GM13976 (cell line): ENCODE data around the gene GUCY2C.
"Not testable (repeated sequence)": the region's sequence is repeated elsewhere in the genome, so short reads cannot be mapped to it uniquely, and the experiment has no call there.

Source experiments
- DNase-seq: peaks from one replicate; pipeline ENCODE4 v3.0.0; 2012; ENCODE audit warnings: low spot score
- in situ Hi-C: fragments of 300-500 bp; cut with MboI; formaldehyde crosslinking; loops from one replicate; pipeline ENCODE4 v1.12.0; 2022; ENCODE audit warnings: low sequenced_read_pairs, mixed read lengths, inconsistent platforms; ENCODE audit not compliant: unreplicated experiment
- TF ChIP-seq, protein P1 (sequence below): IDR thresholded peaks from 2 replicates; pipeline ENCODE4 v1.5.1; 2012; ENCODE audit warnings: borderline replicate concordance, mild to moderate bottlenecking; ENCODE audit not compliant: insufficient read depth; ENCODE audit errors: extremely low read depth, missing control alignments, control extremely low read depth

Gene GUCY2C

DNA sequence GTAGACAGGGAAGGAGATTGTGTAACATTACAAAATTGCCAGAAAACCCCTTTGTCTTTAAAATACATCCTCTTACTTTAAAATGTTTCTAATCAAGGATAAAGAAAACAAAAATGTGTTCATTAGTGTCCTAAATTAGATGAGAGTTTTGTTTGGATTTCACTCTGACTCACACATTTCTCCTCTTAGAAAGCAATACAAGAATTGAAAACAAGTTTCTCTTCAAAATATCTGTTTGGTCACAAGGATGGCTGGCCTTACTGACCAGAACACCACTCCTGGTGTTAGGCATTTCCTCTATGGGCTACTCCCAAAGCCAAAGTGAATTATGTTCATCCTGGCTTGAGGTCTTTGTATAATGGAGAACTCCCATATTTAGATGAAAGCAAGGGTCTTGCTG, 6.4 kb downstream of the GUCY2C start:
- in situ Hi-C loops, result no loop called here

DNA sequence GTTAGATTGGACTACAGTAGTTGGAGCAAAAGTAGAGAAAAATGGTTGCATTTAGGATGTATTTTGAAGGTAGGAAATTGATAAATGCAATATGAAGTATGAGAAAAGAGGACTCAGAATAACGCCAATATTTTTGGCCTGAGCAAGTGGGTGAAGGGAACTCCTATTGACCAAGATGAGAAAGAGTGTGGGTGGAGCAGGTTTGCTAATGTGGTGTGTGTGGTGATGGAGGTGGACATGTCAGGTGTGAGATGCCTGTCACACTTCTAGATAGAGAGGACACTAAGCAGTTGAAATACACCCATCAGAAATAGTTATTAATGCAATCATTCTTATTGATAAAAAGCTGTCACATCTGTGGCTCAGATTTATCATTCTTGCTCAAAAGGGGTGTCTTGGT, 7.3 kb downstream of the GUCY2C start:
- TF ChIP-seq, protein P1, sequence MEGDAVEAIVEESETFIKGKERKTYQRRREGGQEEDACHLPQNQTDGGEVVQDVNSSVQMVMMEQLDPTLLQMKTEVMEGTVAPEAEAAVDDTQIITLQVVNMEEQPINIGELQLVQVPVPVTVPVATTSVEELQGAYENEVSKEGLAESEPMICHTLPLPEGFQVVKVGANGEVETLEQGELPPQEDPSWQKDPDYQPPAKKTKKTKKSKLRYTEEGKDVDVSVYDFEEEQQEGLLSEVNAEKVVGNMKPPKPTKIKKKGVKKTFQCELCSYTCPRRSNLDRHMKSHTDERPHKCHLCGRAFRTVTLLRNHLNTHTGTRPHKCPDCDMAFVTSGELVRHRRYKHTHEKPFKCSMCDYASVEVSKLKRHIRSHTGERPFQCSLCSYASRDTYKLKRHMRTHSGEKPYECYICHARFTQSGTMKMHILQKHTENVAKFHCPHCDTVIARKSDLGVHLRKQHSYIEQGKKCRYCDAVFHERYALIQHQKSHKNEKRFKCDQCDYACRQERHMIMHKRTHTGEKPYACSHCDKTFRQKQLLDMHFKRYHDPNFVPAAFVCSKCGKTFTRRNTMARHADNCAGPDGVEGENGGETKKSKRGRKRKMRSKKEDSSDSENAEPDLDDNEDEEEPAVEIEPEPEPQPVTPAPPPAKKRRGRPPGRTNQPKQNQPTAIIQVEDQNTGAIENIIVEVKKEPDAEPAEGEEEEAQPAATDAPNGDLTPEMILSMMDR, result no peak
- in situ Hi-C loops, result no loop called here
- no peak for DNase-seq

More for the DNA sequence above, 6.4 kb downstream of the GUCY2C start:
- no peak for DNase-seq
- TF ChIP-seq, protein P1, result no peak

DNA sequence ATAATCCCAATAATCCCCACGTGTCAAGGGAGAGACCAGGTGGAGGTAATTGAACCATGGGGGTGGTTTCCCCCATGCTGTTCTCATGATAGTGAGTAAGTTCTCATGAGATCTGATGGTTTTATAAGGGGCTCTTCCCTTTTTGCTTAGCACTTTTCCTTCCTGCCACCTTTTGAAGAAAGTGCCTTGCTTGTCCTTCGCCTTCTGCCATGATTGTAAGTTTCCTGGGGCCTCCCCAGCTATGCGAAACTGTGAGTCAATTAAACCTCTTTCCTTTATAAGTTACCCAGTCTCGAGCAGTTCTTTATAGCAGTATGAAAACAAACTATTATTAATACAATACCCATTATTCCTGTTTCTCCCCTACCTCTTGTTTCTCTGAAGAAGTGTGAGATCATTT, 14.2 kb downstream of the GUCY2C start:
- in situ Hi-C loops, DNase-seq: not testable (repeated sequence)

DNA sequence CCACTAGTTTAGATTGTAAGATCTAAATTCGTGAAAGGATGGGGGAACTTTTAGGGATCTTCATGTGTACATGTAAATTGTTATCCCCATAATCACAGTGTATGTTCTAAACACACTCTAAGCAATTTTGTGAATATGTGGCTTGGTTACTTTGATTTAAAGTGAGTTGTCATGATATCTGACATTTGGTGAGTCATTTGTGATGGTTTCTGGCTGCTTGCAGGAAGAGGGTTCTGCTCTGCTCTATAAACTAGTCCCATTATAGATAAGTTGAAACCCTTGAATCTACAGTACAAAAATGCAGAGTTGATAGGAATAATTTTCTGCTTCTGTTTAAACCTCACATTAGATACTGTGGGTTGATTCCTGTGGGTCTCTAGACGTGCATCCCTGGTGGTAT, 14.8 kb downstream of the GUCY2C start:
- TF ChIP-seq, protein P1, result no peak
- in situ Hi-C loops, result no loop called here

DNA sequence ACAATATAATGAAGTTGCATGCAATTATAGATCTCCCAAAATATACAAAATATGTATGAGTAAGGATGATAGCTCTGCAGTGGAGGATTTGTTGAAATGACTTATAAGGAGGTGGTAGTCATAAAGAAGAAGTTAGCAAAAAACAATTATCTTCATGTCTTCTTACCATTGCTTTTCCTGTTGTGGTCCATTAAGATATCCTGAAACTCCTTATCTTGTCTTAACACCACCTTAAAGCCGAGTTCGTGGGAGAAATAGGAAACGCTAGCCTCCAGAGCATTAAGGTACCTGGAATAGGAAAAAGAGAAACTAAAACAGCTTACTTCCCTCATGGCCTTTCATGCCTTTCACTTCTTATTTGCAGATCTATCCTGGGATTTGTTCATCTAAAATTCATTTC, 15.2 kb downstream of the GUCY2C start:
- in situ Hi-C loops, result no loop called here
- DNase-seq, result no peak
- TF ChIP-seq, protein P1, result no peak

More for the DNA sequence above, 14.8 kb downstream of the GUCY2C start:
- DNase-seq, result no peak

DNA sequence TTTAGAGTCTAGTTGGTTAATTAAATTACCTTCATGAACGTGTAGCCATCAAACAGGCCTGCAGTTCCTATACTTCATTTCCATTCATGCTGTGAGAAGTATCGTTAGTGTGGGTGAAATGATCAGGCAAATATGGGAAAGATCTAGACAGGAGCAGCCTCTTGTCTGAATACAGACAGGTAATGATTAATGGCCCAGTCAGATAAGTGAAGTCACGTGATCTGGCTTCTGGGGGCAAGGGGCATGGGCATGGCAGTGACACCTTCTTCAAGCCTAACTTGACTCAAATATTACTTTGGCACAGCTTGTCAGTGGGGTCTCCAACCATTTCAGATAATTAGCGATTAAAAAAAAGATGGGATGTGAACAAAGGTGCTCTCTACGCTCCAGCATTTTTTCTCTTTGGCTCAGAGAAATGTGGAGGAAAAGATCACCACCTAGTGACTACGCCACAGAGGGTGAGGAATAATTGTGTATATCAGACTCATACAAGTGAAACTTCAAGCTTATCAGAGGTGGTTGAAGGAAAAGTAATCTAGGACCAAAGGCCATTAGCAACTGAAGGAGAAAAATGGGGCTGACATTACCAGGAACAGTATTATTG, 17.8 kb downstream of the GUCY2C start:
- TF ChIP-seq, protein P1, result no peak
- in situ Hi-C loops, result no loop called here

DNA sequence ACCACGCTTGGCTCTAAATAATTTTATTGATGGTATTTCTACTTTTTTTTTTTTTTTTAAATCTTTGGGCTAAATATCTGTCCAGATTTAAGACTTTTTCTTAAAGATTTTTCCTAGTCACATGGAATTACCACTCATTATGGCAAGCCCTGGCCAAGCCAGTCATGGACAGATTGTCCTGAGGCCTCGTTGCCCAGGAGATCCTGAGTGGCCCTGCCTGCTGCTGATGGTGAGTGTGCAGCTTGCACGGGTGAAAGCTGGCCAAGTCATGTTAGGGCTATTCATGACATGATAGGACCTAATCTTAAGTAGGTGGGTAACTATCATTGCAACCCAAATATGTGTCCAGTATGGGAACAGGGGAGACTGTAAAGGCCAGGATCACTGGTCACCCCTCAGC, 27.8 kb downstream of the GUCY2C start:
- in situ Hi-C loops, result no loop called here
- TF ChIP-seq, protein P1, result no peak
- DNase-seq, result no peak

More for the DNA sequence above, 17.8 kb downstream of the GUCY2C start:
- DNase-seq, result no peak
